ENCODE results near the gene CYP1A2. TPM values are rescaled to one million over a fixed set of nuclear protein-coding genes. Genes with fewer than 3 reads are reported as not detected.
A peak's percentile ranks its signal among the peaks of the same experiment; 100 is the strongest.
"Not testable (repeated sequence)": the region's sequence is repeated elsewhere in the genome, so short reads cannot be mapped to it uniquely, and the experiment has no call there.

Gene CYP1A2
- total RNA-seq, result not detected

- no peak for DNase-seq
Observed at GRCh38 chr15:74748322-74748946, at the start of gene CYP1A2. Gene CYP1A2, plus strand, starts transcription at chr15:74748845. Its CDS starts 894 bp downstream, at chr15:74749739.

DNA sequence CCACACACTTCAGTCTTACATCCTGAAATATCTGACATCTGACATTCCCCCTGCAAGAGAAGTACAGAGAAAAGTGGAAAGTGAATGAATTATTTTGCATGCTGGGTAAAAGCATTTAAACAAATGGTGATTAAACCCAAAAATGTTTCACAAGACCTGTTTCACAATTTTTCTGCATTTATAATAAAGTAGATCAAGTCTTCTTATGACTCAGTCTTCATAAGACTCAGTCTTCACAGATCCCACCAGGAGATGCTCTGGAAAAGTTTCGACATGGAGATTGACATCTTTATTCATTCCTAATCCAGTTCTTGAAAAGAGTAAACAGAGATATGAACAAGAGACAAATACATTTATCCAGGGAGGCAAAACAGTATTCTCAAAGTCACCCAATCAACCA, 39.6 kb upstream of the CYP1A2 start:
- DNase-seq, result no peak

DNA sequence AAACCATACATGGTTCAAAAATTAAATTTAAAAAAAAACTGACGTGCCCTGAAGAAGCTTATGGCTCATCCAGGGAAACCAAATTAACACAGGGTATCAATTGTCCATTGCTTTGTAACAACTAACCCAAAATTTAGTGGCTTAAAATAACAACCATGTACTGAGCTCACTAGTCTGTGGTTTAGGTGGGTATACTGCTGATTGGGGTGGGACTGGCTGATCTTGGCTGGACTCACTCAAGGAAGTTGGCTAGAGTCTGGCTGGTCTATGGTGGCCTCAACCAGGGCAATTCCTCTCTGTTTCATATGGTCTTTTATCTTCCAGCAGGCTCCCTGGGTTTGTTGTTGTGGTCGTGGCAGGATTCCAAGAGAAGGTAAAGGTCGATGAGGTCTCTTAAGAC, 38.8 kb upstream of the CYP1A2 start:
- DNase-seq, result no peak

DNA sequence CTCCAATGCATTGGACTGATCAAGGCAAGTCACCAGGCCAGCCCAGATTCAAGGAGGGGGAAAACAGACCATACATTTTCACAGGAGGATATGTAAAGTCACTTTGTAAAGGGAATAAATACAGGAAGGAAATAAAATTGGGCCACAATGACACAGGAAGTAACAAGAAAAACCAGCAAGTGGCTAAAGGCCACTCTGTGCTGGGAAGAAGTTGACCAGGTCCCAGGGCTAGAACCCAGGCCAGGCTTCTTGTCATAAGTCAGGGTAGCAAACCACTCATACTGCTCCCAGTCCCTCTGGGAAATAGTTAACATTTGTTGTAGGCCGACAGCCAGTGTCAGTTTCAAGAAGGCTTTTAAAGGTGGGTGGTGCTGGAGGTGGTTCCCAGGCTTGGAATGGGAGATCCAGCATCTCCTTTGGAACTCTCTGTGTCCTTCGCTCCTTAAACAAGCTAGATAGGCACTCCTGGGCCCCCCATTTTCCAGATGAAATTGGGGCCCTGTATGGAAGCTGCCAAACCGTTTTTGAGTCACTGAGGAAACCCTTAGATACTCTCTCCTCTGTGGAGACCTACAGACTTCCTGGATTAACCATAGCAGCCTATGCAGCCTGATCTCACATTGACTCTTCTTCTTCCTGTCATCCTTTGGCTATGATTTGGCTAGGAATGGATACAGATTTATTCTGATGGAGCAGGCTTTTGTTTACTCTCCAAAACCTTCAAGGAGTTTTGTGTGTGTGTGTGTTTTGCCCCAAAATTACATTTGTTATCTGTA, 38.1 kb upstream of the CYP1A2 start:
- DNase-seq, result no peak

DNA sequence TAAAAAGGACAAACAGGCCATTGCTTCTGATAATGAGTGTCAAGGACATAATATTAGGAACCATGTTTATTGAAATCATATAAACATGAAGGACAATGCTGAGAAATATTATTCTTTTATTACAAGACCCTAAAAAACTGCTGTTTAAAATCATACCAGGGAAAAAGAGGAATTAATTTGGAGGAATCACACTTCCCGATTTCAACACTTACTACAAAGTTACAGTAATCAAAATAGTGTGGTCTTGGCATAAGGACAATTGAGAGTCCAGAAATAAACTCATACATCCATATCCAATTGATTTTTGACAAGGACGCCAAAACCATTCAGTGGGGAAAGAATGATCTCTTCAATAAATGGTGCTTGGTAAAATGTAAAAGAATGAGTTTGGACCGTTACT, 36.3 kb upstream of the CYP1A2 start:
- DNase-seq, result no peak

DNA sequence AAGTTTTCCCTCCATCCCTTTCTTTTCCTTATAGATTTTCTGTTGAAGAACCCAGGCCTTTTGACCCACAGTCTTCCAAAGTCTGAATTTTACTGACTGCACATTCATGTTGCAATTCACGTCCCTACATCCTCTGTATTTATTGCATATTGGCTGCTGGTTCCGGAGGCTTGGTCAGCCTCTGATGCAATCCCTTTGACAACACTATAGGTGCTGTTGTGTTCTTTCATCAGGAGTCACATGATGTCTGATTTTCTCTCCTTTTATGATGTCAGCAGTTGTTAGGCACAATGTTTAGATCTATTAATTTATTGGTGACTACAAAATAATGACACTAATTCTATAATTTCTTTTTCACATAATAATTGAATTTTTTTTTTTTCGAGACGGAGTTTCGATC, 32.0 kb upstream of the CYP1A2 start:
- no peak for DNase-seq

DNA sequence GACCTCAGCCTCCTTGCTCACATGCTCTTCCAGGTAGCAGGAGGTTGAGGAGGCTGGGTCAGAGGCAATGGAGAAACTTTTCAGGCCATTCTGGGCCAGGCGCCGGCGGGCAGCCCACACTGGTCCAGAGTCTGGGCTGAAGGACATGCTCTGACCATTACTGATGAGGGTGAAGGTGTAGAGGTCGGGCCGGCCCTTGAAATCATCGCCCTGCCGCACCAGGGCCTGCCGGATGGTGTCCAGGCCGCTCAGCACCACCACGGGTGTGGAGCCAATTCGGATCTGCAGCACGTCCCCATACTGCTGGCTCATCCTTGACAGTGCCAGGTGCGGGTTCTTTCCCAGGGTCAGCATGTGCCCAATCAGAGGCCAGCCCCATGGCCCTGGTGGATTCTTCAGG, 26.1 kb upstream of the CYP1A2 start:
- DNase-seq, result no peak

GRCh38 chr15:74723187-74723586, 25.5 kb upstream of the CYP1A2 start:
- DNase-seq, result no peak

DNA sequence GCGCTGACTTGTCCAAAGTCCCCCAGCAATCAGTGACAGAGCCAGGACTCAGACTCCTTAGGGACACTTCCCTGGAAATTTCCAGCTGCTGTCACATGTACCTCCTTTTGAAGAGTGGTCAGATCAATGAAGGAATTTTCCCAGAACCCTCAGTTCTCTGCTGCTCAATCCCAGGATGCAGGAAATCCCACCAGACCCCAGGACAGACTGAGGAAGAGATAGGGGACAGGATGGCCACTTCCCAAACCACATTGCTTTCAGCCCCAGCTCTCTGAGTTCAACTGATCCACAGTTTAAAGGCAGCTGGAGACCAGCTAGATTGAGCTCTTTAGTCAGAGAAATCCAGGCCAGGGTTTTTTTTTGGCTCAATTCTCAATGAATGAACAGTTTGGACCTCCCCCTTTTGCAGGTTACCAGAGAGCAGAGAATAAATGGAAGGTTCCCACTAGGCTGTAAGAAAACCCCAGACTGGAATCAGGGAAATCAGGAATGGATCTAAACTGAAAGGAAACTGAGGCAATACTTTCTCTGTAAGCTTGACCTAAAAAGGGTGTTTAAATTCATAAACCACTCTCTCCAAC, 24.8 kb upstream of the CYP1A2 start:
- DNase-seq, result peak; percentile 73

DNA sequence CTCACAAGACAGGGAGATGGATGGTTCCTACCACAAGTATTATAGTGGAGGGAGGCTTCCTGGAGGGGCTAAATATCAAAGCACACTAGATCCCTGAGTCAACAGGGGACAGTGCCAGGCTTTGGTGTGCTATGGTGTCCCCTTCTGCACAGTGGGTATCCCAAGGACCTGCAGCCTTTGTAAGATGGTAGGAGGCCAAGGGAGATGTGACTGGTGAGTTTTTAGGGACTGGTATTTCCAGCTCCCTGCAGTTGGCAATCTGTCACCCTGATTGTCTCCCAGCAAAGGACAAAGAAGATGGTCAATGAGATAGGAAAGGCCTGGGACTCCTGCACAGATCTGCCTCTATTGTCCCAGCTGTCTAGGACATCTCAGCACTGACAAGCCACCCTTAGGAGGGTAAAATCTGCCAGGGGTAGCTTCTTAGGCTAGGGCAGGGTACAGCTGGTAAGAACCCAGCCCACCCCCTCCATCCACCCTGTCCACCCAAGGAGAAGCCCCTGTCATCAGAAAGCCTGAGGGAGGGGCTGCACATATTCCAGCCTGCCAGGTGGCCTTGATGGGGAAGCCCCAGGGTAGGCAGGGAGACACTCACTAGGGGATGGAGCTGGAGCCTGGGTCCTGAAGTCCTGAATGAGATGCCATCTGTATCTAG, 23.9 kb upstream of the CYP1A2 start:
- no peak for DNase-seq

DNA sequence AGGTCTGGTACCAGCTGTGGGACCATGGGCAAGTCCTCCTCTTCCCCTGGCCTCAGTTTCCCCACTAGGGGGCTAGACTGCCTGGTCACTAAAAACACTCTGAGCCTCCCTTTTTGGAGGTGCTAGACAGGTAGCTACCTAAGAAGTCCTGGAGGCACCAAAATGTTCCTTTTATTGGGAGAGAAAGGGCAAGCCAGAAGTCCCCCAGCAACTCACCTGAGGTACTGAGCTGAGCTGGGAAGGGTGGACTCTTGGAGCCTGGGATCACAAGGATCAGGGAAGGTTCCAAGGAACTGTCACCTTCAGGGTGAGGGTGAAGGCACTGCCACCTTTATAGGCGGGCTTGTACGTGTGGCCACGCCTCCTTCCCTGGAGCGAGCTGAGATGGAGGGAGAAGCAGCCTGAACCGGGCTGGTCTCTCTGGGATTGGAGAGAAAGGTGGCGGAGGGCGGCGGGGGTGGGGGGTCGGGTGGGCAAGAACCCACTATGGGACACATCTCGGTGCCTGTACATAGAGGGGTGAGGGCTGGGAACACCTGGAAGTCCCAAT, 23.3 kb upstream of the CYP1A2 start, which contains the start of gene CYP1A1:
TSS of gene CYP1A1 (minus strand) at position 304 of the 550 bp plus-strand sequence. CDS start 2,431 bp downstream, outside the sequence.
- no peak for DNase-seq

DNA sequence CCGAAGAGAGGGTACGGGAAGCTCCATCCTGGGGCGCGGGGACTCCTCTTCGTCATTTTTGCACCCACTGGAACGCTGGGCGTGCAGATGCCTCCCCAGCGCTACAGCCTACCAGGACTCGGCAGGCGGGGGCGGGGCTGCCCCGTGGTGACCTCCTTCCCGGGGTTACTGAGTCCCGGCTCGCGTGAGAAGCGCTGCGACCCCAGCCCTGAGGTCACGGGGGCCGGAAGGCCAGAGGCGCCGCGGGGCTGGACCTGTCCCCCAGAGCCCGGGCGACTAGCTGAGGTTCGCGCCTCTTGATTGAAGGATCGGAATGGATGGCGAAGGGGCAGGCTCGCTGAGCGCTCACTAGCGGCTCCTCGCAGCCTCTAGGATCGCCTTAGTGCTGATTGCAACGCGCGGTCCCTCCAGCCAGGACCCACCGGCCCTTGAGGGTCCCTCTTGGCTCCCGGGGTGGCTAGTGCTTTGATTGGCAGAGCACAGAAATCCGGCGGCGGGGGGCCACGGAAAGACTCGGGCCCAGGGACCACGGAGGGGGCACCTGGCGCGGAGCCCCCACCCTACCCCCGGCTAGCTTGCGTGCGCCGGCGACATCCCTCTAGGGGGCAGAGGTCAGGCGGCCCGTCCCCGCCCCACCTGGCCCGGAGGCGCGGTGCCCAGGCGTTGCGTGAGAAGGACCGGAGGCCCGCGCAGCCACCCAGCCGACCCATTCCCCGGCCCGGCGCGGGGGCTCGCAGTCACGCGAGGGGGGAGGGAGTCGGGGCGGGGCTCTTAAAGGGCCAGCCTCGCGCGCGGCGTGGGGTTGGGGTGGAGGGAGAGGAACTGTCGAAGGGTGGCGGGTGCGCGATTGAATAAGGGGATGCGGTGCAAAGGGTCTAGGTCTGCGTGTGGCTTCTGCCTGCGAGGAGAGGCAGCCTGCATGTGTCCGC, 22.5 kb upstream of the CYP1A2 start:
- no peak for DNase-seq

DNA sequence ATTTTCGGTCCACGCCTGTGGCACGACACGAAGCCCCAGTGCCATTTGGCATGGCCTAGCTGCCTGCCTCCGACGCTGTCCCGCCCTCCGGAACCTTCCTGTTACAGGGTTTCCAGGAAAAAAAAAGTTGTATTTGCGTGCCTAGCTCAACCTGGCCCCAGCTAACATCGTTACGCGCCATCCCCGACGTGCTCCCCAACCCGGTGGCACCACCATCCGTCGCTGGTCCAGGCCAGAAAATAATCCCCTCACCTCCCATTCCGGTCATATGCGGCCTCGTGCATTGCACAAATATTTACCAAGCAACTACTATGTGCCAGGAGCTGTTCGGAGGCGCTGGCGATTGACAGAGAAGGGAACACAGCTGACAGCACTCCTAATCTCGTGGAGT, 21.9 kb upstream of the CYP1A2 start:
- DNase-seq, result no peak

DNA sequence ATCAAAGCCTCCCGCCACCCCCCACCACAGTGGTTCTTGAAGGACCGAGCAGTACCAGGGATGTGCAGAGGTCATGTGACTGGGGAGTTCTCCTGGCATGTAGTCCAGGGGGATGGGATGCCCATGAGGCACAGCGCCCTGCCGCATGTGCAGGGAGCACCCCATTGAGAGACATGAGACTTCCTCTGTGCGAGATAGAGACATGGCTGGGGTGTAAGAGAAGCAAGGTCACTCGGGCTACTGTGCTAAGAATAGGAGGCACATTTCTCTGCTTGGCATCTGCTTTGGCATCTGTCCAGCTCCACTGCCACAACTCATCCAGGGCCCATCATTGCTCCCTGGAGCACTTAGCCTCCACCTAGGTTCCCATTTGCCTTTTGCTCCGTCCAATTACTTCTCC, 20.9 kb upstream of the CYP1A2 start:
- peak; percentile 47 for DNase-seq

DNA sequence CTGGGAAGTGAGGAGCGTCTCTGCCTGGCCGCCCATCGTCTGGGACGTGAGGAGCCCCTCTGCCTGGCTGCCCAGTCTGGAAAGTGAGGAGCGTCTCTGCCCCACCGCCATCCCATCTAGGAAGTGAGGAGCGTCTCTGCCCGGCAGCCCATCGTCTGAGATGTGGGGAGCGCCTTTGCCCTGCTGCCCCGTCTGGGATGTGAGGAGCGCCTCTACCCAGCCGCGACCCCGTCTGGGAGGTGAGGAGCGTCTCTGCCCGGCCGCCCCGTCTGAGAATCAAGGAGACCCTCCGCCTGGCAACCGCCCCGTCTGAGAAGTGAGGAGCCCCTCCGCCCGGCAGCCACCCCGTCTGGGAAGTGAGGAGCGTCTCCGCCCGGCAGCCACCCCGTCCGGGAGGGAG, 19.9 kb upstream of the CYP1A2 start:
- not testable (repeated sequence) for DNase-seq

GRCh38 chr15:74729372-74729771, 19.3 kb upstream of the CYP1A2 start:
- DNase-seq, result not testable (repeated sequence)

GRCh38 chr15:74730619-74731316, 17.9 kb upstream of the CYP1A2 start:
- DNase-seq, result no peak

GRCh38 chr15:74732846-74733245, 15.8 kb upstream of the CYP1A2 start:
- no peak for DNase-seq

DNA sequence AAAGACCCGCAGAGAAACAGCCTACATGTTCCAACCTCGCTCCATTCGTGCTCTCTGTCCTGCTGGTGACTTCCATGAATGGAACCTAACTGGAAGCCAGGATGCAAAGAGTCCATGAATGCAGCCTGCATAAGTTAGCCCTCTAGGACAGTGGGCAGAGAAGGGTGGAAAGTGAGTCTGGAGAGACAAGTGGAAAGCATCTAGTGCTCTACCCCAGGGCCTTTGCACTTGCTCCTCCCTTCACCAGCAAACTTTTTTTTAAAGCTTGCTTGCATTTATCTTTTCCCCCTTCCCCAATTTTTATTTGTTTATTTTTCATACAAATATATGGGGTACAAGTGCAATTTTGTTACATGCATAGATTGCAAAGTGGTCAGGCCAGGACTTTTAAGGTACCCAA, 15.4 kb upstream of the CYP1A2 start:
- DNase-seq, result no peak

DNA sequence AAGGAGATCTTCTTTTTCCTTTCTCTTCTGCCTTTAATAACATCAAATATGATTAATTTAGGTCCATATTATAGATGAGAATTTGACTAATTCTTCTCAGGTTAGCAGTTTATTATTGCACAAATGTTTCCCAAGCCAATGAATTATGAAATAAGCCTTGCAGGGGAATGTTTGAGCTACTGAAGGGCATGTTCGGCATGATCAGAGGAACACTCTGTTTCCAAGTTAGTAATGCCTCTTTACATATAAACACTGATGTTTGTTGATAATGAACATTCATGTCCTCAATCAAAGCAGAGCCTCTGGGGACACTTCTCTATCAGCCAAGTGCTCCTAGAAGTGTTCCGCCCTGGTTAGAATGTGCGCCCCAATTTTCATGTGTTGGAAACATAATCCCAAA, 13.3 kb upstream of the CYP1A2 start:
- DNase-seq, result no peak

- not testable (repeated sequence) for DNase-seq
Observed at GRCh38 chr15:74738239-74738638, 10.4 kb upstream of the CYP1A2 start.

Data from tongue (tissue), 2 donors.